ENCODE data around the gene COMMD7.
A peak's percentile ranks its signal among the peaks of the same experiment; 100 is the strongest.

The COMMD7 gene

GRCh38 chr20:32743237-32744112, at the start of gene COMMD7:
TSS of gene COMMD7 (minus strand) at chr20:32743467. CDS start at chr20:32743391, 76 bp downstream.
- no peaks in the 10 kb centered on the region for H3K9me3 Mint-ChIP-seq

GRCh38 chr20:32792731-32793458, 49.6 kb upstream of the COMMD7 start:
- Mint-ChIP-seq H3K4me3 (no peak overlapping the region), H3K4me1 (peaks cover 7% of the 10 kb centered on the region), H3K27me3 (no peaks in the 10 kb centered on the region), H3K27ac (ENCODE audit: low read depth) (no peak overlapping the region), H3K9me3 (no peaks in the 10 kb centered on the region), H3K36me3 (ENCODE audit: insufficient read depth) (peaks cover 2% of the 10 kb centered on the region)
- DNase-seq (ENCODE audit: low spot score in 2 of 2) (no peak), ATAC-seq (replicated peaks; ENCODE audit: extremely low read depth, poor library complexity, severe bottlenecking) (no peak)

More at GRCh38 chr20:32743237-32744112, at the start of gene COMMD7:
- Mint-ChIP-seq H3K4me1 (peaks cover 17% of the 10 kb centered on the region), H3K27me3 (no peaks in the 10 kb centered on the region), H3K4me3 (peak within 1 kb of the TSS; percentile 92), H3K36me3 (ENCODE audit: insufficient read depth) (peaks cover 6% of the 10 kb centered on the region), H3K27ac (ENCODE audit: low read depth) (peak within 1 kb of the TSS; percentile 95)
- ATAC-seq (replicated peaks; ENCODE audit: extremely low read depth, poor library complexity, severe bottlenecking) (peak; percentile 78), DNase-seq (ENCODE audit: low spot score in 2 of 2) (peak; percentile 36 to 39)

- H3K4me1 Mint-ChIP-seq: peaks cover 7% of the 10 kb centered on the region
Observed at GRCh38 chr20:32792316-32792715, 49.0 kb upstream of the COMMD7 start.

GRCh38 chr20:32790751-32791057, 47.4 kb upstream of the COMMD7 start:
- no peak overlapping the region for H3K4me3 Mint-ChIP-seq
- H3K4me1 Mint-ChIP-seq: no peaks in the 10 kb centered on the region

More at GRCh38 chr20:32792316-32792715, 49.0 kb upstream of the COMMD7 start:
- Mint-ChIP-seq H3K9me3 (no peaks in the 10 kb centered on the region), H3K27ac (ENCODE audit: low read depth) (no peak overlapping the region), H3K4me3 (no peak overlapping the region), H3K36me3 (ENCODE audit: insufficient read depth) (peaks cover 2% of the 10 kb centered on the region), H3K27me3 (no peaks in the 10 kb centered on the region)
- no peak for DNase-seq (ENCODE audit: low spot score in 2 of 2)
- ATAC-seq (replicated peaks; ENCODE audit: extremely low read depth, poor library complexity, severe bottlenecking): no peak

GRCh38 chr20:32789896-32790750, 46.9 kb upstream of the COMMD7 start:
- DNase-seq (ENCODE audit: low spot score in 2 of 2) (peak; percentile 51 to 54), ATAC-seq (replicated peaks; ENCODE audit: extremely low read depth, poor library complexity, severe bottlenecking) (no peak)
- H3K27me3 Mint-ChIP-seq: no peaks in the 10 kb centered on the region
- no peaks in the 10 kb centered on the region for H3K9me3 Mint-ChIP-seq
- H3K36me3 Mint-ChIP-seq (ENCODE audit: insufficient read depth): no peaks in the 10 kb centered on the region
- no peak overlapping the region for H3K27ac Mint-ChIP-seq (ENCODE audit: low read depth)
- no peak overlapping the region for H3K4me3 Mint-ChIP-seq
- H3K4me1 Mint-ChIP-seq: no peaks in the 10 kb centered on the region

More at GRCh38 chr20:32790751-32791057, 47.4 kb upstream of the COMMD7 start:
- H3K9me3 Mint-ChIP-seq: no peaks in the 10 kb centered on the region
- no peak for DNase-seq (ENCODE audit: low spot score in 2 of 2)
- H3K27ac Mint-ChIP-seq (ENCODE audit: low read depth): no peak overlapping the region
- no peaks in the 10 kb centered on the region for H3K27me3 Mint-ChIP-seq
- no peak for ATAC-seq (replicated peaks; ENCODE audit: extremely low read depth, poor library complexity, severe bottlenecking)
- H3K36me3 Mint-ChIP-seq (ENCODE audit: insufficient read depth): peaks cover 2% of the 10 kb centered on the region

- ATAC-seq (replicated peaks; ENCODE audit: extremely low read depth, poor library complexity, severe bottlenecking) (no peak), DNase-seq (ENCODE audit: low spot score in 2 of 2) (no peak)
- Mint-ChIP-seq H3K4me1 (no peaks in the 10 kb centered on the region), H3K4me3 (no peak overlapping the region), H3K36me3 (ENCODE audit: insufficient read depth) (no peaks in the 10 kb centered on the region), H3K9me3 (no peaks in the 10 kb centered on the region), H3K27me3 (no peaks in the 10 kb centered on the region), H3K27ac (ENCODE audit: low read depth) (no peak overlapping the region)
Observed at GRCh38 chr20:32787168-32787567, 43.9 kb upstream of the COMMD7 start.

GRCh38 chr20:32786059-32786760, 42.9 kb upstream of the COMMD7 start:
- H3K27ac Mint-ChIP-seq (ENCODE audit: low read depth): no peak overlapping the region
- no peaks in the 10 kb centered on the region for H3K36me3 Mint-ChIP-seq (ENCODE audit: insufficient read depth)
- no peaks in the 10 kb centered on the region for H3K27me3 Mint-ChIP-seq
- ATAC-seq (replicated peaks; ENCODE audit: extremely low read depth, poor library complexity, severe bottlenecking): no peak
- DNase-seq (ENCODE audit: low spot score in 2 of 2): no peak
- H3K4me3 Mint-ChIP-seq: no peak overlapping the region
- H3K9me3 Mint-ChIP-seq: no peaks in the 10 kb centered on the region
- no peaks in the 10 kb centered on the region for H3K4me1 Mint-ChIP-seq

- ATAC-seq (replicated peaks; ENCODE audit: extremely low read depth, poor library complexity, severe bottlenecking) (no peak), DNase-seq (ENCODE audit: low spot score in 2 of 2) (no peak)
- Mint-ChIP-seq H3K4me3 (no peak overlapping the region), H3K27me3 (no peaks in the 10 kb centered on the region), H3K27ac (ENCODE audit: low read depth) (no peak overlapping the region), H3K36me3 (ENCODE audit: insufficient read depth) (no peaks in the 10 kb centered on the region), H3K9me3 (no peaks in the 10 kb centered on the region), H3K4me1 (no peaks in the 10 kb centered on the region)
Observed at GRCh38 chr20:32784369-32785080, 41.3 kb upstream of the COMMD7 start.

GRCh38 chr20:32780749-32781655, 37.7 kb upstream of the COMMD7 start:
- Mint-ChIP-seq H3K36me3 (ENCODE audit: insufficient read depth) (no peaks in the 10 kb centered on the region), H3K27me3 (no peaks in the 10 kb centered on the region), H3K27ac (ENCODE audit: low read depth) (no peak overlapping the region), H3K9me3 (no peaks in the 10 kb centered on the region), H3K4me3 (no peak overlapping the region), H3K4me1 (no peaks in the 10 kb centered on the region)
- ATAC-seq (replicated peaks; ENCODE audit: extremely low read depth, poor library complexity, severe bottlenecking) (no peak), DNase-seq (ENCODE audit: low spot score in 2 of 2) (no peak)

- H3K27me3 Mint-ChIP-seq: no peaks in the 10 kb centered on the region
- no peaks in the 10 kb centered on the region for H3K36me3 Mint-ChIP-seq (ENCODE audit: insufficient read depth)
- no peak for DNase-seq (ENCODE audit: low spot score in 2 of 2)
- no peaks in the 10 kb centered on the region for H3K4me1 Mint-ChIP-seq
- H3K4me3 Mint-ChIP-seq: no peak overlapping the region
- no peak for ATAC-seq (replicated peaks; ENCODE audit: extremely low read depth, poor library complexity, severe bottlenecking)
- H3K27ac Mint-ChIP-seq (ENCODE audit: low read depth): no peak overlapping the region
- no peaks in the 10 kb centered on the region for H3K9me3 Mint-ChIP-seq
Observed at GRCh38 chr20:32780278-32780677, 37.0 kb upstream of the COMMD7 start.

All from central memory CD8-positive, alpha-beta T cell (primary cell).